ENCODE data around the gene IL23A. TPM values are rescaled to one million over a fixed set of nuclear protein-coding genes. Genes with fewer than 3 reads are reported as not detected.
A peak's percentile ranks its signal among the peaks of the same experiment; 100 is the strongest.

The IL23A gene
- total RNA-seq, 2 experiments from 2014 or later: 9.8 to 16.3 TPM

DNA sequence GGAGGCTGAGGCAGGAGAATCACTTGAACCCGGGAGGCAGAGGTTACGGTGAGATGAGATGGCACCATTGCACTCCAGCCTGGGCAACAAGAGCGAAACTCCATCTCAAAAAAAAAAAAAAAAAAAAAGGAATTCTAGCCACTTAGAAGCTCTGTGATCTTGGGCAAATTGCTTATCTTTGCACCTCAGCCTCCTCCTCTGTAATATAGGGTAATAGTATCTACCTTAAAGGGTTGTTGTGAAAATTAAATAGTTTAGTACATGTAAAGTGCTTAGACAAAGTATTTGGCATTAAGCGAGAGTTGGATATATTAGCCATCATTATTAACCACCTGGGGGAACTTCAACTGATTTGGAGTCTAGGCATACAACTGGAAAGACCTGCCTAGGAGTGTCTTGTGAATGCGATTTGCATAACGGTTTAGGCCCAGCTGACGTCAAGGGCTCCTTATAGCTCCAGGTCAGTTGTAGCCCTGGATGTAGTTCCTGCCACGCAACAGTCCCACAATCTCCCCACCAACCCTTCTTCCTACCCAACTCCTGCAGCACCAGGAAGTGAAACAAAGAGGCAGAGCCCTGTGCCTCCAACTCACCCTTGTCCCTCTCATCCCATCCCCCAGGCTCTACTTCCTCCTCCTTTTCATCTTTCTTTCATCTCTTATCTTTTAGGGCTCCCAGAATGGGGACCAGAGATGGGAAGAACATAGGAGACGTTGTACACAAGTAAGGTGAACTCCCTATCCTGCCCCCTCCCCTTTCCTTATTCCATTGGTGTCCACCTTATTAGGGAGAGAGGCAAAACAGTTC is 2.1 kb upstream of the IL23A start:
- Histone ChIP-seq H3K4me1 (ENCODE audit: insufficient read depth, low read length, poor library complexity, severe bottlenecking) (peaks cover 72% of the 10 kb centered on the region), H3K4me3 (ENCODE audit: low read depth, low read length, poor library complexity, severe bottlenecking) (peak overlapping the region; percentile 40), H3K36me3 (ENCODE audit: insufficient read depth, low read length) (peaks cover 12% of the 10 kb centered on the region), H3K79me2 (ENCODE audit: insufficient read depth, low read depth, low read length) (peaks cover 21% of the 10 kb centered on the region; the same call in 1 of the 2 replicates), H3K9me2 (ENCODE audit: insufficient read depth, low read length) (no peaks in the 10 kb centered on the region), H3K4me2 (ENCODE audit: low read length) (peak overlapping the region; percentile 61), H4K20me1 (ENCODE audit: insufficient read depth, low read length) (no peaks in the 10 kb centered on the region), H3K27ac (ENCODE audit: low read depth, low read length, poor library complexity, severe bottlenecking) (peak overlapping the region; percentile 85), H3K9me3 (ENCODE audit: low read length) (no peaks in the 10 kb centered on the region), H2AFZ (ENCODE audit: low read length) (peak overlapping the region; percentile 8; the same call in 1 of the 2 replicates)
- intact Hi-C loops (cut with micrococcal nuclease; ENCODE audit: unreplicated experiment): no loop called here
- no peak for TF ChIP-seq EZH2phosphoT487 (IDR thresholded peaks at IDR 0.05; ENCODE audit: borderline replicate concordance, low read depth, low read length)
- TF ChIP-seq, protein P1, sequence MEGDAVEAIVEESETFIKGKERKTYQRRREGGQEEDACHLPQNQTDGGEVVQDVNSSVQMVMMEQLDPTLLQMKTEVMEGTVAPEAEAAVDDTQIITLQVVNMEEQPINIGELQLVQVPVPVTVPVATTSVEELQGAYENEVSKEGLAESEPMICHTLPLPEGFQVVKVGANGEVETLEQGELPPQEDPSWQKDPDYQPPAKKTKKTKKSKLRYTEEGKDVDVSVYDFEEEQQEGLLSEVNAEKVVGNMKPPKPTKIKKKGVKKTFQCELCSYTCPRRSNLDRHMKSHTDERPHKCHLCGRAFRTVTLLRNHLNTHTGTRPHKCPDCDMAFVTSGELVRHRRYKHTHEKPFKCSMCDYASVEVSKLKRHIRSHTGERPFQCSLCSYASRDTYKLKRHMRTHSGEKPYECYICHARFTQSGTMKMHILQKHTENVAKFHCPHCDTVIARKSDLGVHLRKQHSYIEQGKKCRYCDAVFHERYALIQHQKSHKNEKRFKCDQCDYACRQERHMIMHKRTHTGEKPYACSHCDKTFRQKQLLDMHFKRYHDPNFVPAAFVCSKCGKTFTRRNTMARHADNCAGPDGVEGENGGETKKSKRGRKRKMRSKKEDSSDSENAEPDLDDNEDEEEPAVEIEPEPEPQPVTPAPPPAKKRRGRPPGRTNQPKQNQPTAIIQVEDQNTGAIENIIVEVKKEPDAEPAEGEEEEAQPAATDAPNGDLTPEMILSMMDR (conservative IDR thresholded peaks at IDR 0.05; ENCODE audit: low read length): no peak
- BruUV-seq (replicated peaks): no TSS peak
- ChIA-PET POLR2A (interaction anchor here (0.7 to 9.4 kb wide), 15 partner anchors 17 to 489 kb away, joined by 3 to 70 read pairs (median 5); partner anchors contain the start of genes CNPY2, RNF41, STAT2 and TIMELESS), CTCF (ENCODE audit: unreplicated experiment) (interaction anchor here (0.8 kb wide), 1 partner anchor 24 kb away, joined by 5 read pairs; the partner anchor contains the start of gene STAT2)
- DNase-seq (ENCODE audit: low spot score): peak; percentile 80

DNA sequence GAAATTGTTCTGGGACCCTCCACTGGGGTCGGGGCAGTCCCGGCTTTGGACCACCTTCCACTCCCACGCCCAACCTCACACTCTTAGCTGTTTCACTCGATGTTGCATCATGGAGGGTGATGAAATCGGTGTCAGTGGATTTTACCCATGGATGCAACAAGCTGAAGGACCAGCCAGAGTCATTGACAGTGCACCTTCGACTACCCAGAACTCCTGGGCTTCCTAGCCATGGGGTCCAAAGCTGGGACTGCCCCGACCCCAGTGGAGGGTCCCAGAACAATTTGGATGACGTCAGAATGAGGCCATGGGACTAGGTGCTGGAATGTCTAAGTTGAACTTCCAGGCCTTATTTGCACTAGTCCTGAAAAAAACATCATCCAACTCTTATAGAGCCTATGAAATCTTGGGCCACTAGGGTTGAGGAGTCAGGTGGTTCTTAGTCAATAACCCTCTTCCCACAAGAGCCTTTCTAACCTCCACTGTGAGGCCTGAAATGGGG is 882 bp upstream of the IL23A start:
- BruUV-seq (replicated peaks): no TSS peak
- Histone ChIP-seq H3K4me1 (ENCODE audit: insufficient read depth, low read length, poor library complexity, severe bottlenecking) (peaks cover 65% of the 10 kb centered on the region), H2AFZ (ENCODE audit: low read length) (peak overlapping the region; percentile 26; the same call in 1 of the 2 replicates)

More for the DNA sequence above, 882 bp upstream of the IL23A start:
- intact Hi-C loops (cut with micrococcal nuclease; ENCODE audit: unreplicated experiment): loop anchor here (2.0 kb wide), 2 partner anchors 23 to 37 kb away; partner anchors contain the start of gene STAT2
- POLR2A ChIA-PET: interaction anchor here (0.6 to 9.4 kb wide), 22 partner anchors 11 to 148 kb away, joined by 3 to 70 read pairs (median 4); partner anchors contain the start of genes CNPY2, RNF41, SPRYD4 and STAT2
- peak overlapping the region; percentile 65 for H3K4me3 ChIP-seq (ENCODE audit: low read depth, low read length, poor library complexity, severe bottlenecking)
- TF ChIP-seq, protein P1 (conservative IDR thresholded peaks at IDR 0.05; ENCODE audit: low read length): no peak
- TF ChIP-seq EZH2phosphoT487 (IDR thresholded peaks at IDR 0.05; ENCODE audit: borderline replicate concordance, low read depth, low read length): no peak
- peak overlapping the region; percentile 85 for H3K27ac ChIP-seq (ENCODE audit: low read depth, low read length, poor library complexity, severe bottlenecking)
- DNase-seq (ENCODE audit: low spot score): no peak
- H3K36me3 ChIP-seq (ENCODE audit: insufficient read depth, low read length): peaks cover 20% of the 10 kb centered on the region
- H3K79me2 ChIP-seq (ENCODE audit: insufficient read depth, low read depth, low read length): peaks cover 16% of the 10 kb centered on the region; the same call in 1 of the 2 replicates
- H3K9me3 ChIP-seq (ENCODE audit: low read length): no peaks in the 10 kb centered on the region
- CTCF ChIA-PET (ENCODE audit: unreplicated experiment): interaction anchor here (0.8 to 1.5 kb wide), 2 partner anchors 22 kb away, joined by 5 to 6 read pairs; partner anchors contain the start of gene STAT2
- peak overlapping the region; percentile 92 for H3K4me2 ChIP-seq (ENCODE audit: low read length)
- H3K9me2 ChIP-seq (ENCODE audit: insufficient read depth, low read length): no peaks in the 10 kb centered on the region
- H4K20me1 ChIP-seq (ENCODE audit: insufficient read depth, low read length): no peaks in the 10 kb centered on the region

Data from OCI-LY7 (cell line).